Measurements from ENCODE around the gene ENTPD3. TPM values are rescaled to one million over a fixed set of nuclear protein-coding genes. Genes with fewer than 3 reads are reported as not detected.
A peak's percentile ranks its signal among the peaks of the same experiment; 100 is the strongest.

Gene ENTPD3, protein sequence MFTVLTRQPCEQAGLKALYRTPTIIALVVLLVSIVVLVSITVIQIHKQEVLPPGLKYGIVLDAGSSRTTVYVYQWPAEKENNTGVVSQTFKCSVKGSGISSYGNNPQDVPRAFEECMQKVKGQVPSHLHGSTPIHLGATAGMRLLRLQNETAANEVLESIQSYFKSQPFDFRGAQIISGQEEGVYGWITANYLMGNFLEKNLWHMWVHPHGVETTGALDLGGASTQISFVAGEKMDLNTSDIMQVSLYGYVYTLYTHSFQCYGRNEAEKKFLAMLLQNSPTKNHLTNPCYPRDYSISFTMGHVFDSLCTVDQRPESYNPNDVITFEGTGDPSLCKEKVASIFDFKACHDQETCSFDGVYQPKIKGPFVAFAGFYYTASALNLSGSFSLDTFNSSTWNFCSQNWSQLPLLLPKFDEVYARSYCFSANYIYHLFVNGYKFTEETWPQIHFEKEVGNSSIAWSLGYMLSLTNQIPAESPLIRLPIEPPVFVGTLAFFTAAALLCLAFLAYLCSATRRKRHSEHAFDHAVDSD
- total RNA-seq, result 1 to 10 TPM in 1 of 2 donors, not detected in 1; 3.0 TPM

GRCh38 chr3:40387001-40387894, at the start of gene ENTPD3:
ENTPD3 (plus strand) TSS chr3:40387184; CDS start chr3:40388058, 874 bp downstream.
- H3K4me1 ChIP-seq (ENCODE audit: control insufficient read depth in 1 of 2, low read depth in 2 of 2), result no peaks in the 10 kb centered on the region
- no peak for TF ChIP-seq CTCF (IDR thresholded peaks at IDR 0.05)

DNA sequence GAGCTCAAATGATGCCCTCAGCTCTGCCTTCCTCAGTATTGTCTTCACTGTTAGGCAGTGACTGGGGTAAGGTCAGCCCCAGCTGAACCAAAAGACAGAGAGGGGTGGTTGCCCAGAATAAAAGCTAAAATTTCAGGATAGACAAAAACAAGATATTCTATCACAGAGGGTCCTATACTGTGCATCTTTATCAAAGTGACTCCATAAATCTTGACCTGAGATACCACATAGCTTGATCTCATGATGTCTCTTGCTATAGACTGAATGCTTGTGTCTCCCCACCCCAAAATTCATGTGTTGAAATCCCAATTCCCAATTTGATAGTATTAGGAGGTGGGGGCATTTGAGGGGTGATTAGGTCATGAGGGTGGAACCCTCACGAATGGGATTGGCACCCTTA, 47.1 kb upstream of the ENTPD3 start:
- Histone ChIP-seq H3K36me3 (no peaks in the 10 kb centered on the region), H3K27me3 (replicated peaks; ENCODE audit: insufficient read depth) (no peaks in the 10 kb centered on the region), H3K4me1 (ENCODE audit: control insufficient read depth in 1 of 2, low read depth in 2 of 2) (no peaks in the 10 kb centered on the region), H3K27ac (no peak overlapping the region), H3K4me3 (no peak overlapping the region), H3K9me3 (no peaks in the 10 kb centered on the region)
- ATAC-seq (ENCODE audit: insufficient number of reproducible peaks, low FRiP score, low read depth) (no peak), DNase-seq (ENCODE audit: low spot score) (no peak)
- TF ChIP-seq CTCF (IDR thresholded peaks at IDR 0.05), result no peak

More at GRCh38 chr3:40387001-40387894, at the start of gene ENTPD3:
- Histone ChIP-seq H3K27me3 (replicated peaks; ENCODE audit: insufficient read depth) (no peaks in the 10 kb centered on the region), H3K27ac (no peak within 1 kb of the TSS), H3K4me3 (peak within 1 kb of the TSS; percentile 53), H3K36me3 (no peaks in the 10 kb centered on the region), H3K9me3 (no peaks in the 10 kb centered on the region)
- ATAC-seq (ENCODE audit: insufficient number of reproducible peaks, low FRiP score, low read depth) (no peak), DNase-seq (ENCODE audit: low spot score) (no peak)

- no peak for TF ChIP-seq CTCF (IDR thresholded peaks at IDR 0.05)
- Histone ChIP-seq H3K4me3 (no peak overlapping the region), H3K27me3 (replicated peaks; ENCODE audit: insufficient read depth) (no peaks in the 10 kb centered on the region), H3K4me1 (ENCODE audit: control insufficient read depth in 1 of 2, low read depth in 2 of 2) (no peaks in the 10 kb centered on the region), H3K9me3 (no peaks in the 10 kb centered on the region), H3K27ac (no peak overlapping the region), H3K36me3 (no peaks in the 10 kb centered on the region)
- DNase-seq (ENCODE audit: low spot score), result no peak
- ATAC-seq (ENCODE audit: insufficient number of reproducible peaks, low FRiP score, low read depth), result no peak
Measured at GRCh38 chr3:40340541-40341170, 46.3 kb upstream of the ENTPD3 start.

GRCh38 chr3:40341671-40342070, 45.3 kb upstream of the ENTPD3 start:
- H3K4me1 ChIP-seq (ENCODE audit: control insufficient read depth in 1 of 2, low read depth in 2 of 2), result no peaks in the 10 kb centered on the region
- no peaks in the 10 kb centered on the region for H3K27me3 ChIP-seq (replicated peaks; ENCODE audit: insufficient read depth)
- no peak for TF ChIP-seq CTCF (IDR thresholded peaks at IDR 0.05)
- H3K27ac ChIP-seq, result no peak overlapping the region
- no peak for DNase-seq (ENCODE audit: low spot score)
- no peak overlapping the region for H3K4me3 ChIP-seq
- no peak for ATAC-seq (ENCODE audit: insufficient number of reproducible peaks, low FRiP score, low read depth)
- H3K9me3 ChIP-seq, result no peaks in the 10 kb centered on the region
- no peaks in the 10 kb centered on the region for H3K36me3 ChIP-seq
